ENCODE data around the gene HEY2.
"Not testable (repeated sequence)": the region's sequence is repeated elsewhere in the genome, so short reads cannot be mapped to it uniquely, and the experiment has no call there.

HEY2 gene

GRCh38 chr6:125795301-125795700, 45.9 kb downstream of the HEY2 start:
- no peak for DNase-seq (ENCODE audit: low read depth)

- no peak for DNase-seq (ENCODE audit: low read depth)
These were observed 47.9 kb downstream of the HEY2 start for GRCh38 chr6:125797120-125797885.

GRCh38 chr6:125797886-125798444, 48.5 kb downstream of the HEY2 start:
- DNase-seq (ENCODE audit: low read depth), result no peak

GRCh38 chr6:125798734-125799508, 49.5 kb downstream of the HEY2 start:
- no peak for DNase-seq (ENCODE audit: low read depth)

GRCh38 chr6:125802383-125802782, 53.0 kb downstream of the HEY2 start:
- DNase-seq (ENCODE audit: low read depth), result no peak

GRCh38 chr6:125802943-125803377, 53.5 kb downstream of the HEY2 start:
- DNase-seq (ENCODE audit: low read depth), result no peak

- no peak for DNase-seq (ENCODE audit: low read depth)
These were observed 54.8 kb downstream of the HEY2 start for GRCh38 chr6:125804264-125804663.

- not testable (repeated sequence) for DNase-seq (ENCODE audit: low read depth)
These were observed 55.5 kb downstream of the HEY2 start for GRCh38 chr6:125804866-125805425.

GRCh38 chr6:125806813-125807212, 57.4 kb downstream of the HEY2 start:
- no peak for DNase-seq (ENCODE audit: low read depth)

- no peak for DNase-seq (ENCODE audit: low read depth)
These were observed 57.9 kb downstream of the HEY2 start for GRCh38 chr6:125807293-125807692.

- DNase-seq (ENCODE audit: low read depth), result no peak
These were observed 58.6 kb downstream of the HEY2 start for GRCh38 chr6:125808060-125808459.

- DNase-seq (ENCODE audit: low read depth), result no peak
These were observed 59.2 kb downstream of the HEY2 start for GRCh38 chr6:125808591-125808990.

- no peak for DNase-seq (ENCODE audit: low read depth)
These were observed 60.2 kb downstream of the HEY2 start for GRCh38 chr6:125809570-125810170.

- DNase-seq (ENCODE audit: low read depth), result no peak
These were observed 61.0 kb downstream of the HEY2 start for GRCh38 chr6:125810445-125810844.

All from fibroblast of the conjunctiva (primary cell).